Raji (cell line): Measurements from ENCODE around the gene HMGN2.

ENCODE experiments used
- POLR2A ChIP-seq: IDR thresholded peaks from 2 replicates; pipeline ENCODE4 v1.6.1; 2011; ENCODE audit warnings: low read depth, low read length, control low read depth; ENCODE audit not compliant: insufficient read depth

The HMGN2 gene

GRCh38 chr1:26472320-26472900 lies at the start of gene HMGN2:
Gene HMGN2, plus strand, starts transcription at chr1:26472440. Its CDS starts 173 bp downstream, at chr1:26472613.
- TF ChIP-seq POLR2A: peak; percentile 82

- TF ChIP-seq POLR2A: no peak
These were observed 42.5 kb upstream of the HMGN2 start for GRCh38 chr1:26429721-26430120.

GRCh38 chr1:26431979-26432695 lies 40.1 kb upstream of the HMGN2 start, which contains the start of gene DHDDS:
Gene DHDDS, plus strand, starts transcription at chr1:26432321. Its CDS starts 625 bp downstream, at chr1:26432946.
- peak; percentile 98 for TF ChIP-seq POLR2A

- no peak for TF ChIP-seq POLR2A
These were observed 39.4 kb upstream of the HMGN2 start for GRCh38 chr1:26432793-26433192.

GRCh38 chr1:26434161-26434752 lies 38.0 kb upstream of the HMGN2 start:
- no peak for TF ChIP-seq POLR2A

GRCh38 chr1:26438041-26438440 lies 34.2 kb upstream of the HMGN2 start:
- no peak for TF ChIP-seq POLR2A

- no peak for TF ChIP-seq POLR2A
These were observed 32.0 kb upstream of the HMGN2 start for GRCh38 chr1:26440259-26440658.

GRCh38 chr1:26449868-26450267 lies 22.4 kb upstream of the HMGN2 start:
- no peak for TF ChIP-seq POLR2A

- TF ChIP-seq POLR2A: no peak
These were observed 21.3 kb upstream of the HMGN2 start for GRCh38 chr1:26450908-26451307.

GRCh38 chr1:26452459-26453183 lies 19.6 kb upstream of the HMGN2 start:
- TF ChIP-seq POLR2A: no peak

GRCh38 chr1:26459148-26459547 lies 13.1 kb upstream of the HMGN2 start:
- TF ChIP-seq POLR2A: no peak

GRCh38 chr1:26459573-26460031 lies 12.6 kb upstream of the HMGN2 start:
- TF ChIP-seq POLR2A: no peak

- TF ChIP-seq POLR2A: no peak; the same call in 1 of the 2 replicates
These were observed 3.3 kb upstream of the HMGN2 start for GRCh38 chr1:26468911-26469310.

GRCh38 chr1:26469558-26469957 lies 2.7 kb upstream of the HMGN2 start:
- 0 out of 2 replicates have a peak, but pooled peaks have one; percentile 12 for TF ChIP-seq POLR2A

GRCh38 chr1:26470878-26471497 lies 1.3 kb upstream of the HMGN2 start:
- TF ChIP-seq POLR2A: peak; percentile 32; the same call in 1 of the 2 replicates

- peak; percentile 54 for TF ChIP-seq POLR2A
These were observed 531 bp upstream of the HMGN2 start for GRCh38 chr1:26471498-26472319.
